SH-SY5Y (cell line): ENCODE results near the gene OR5A1.

Source experiments
- GATA2 ChIP-seq: IDR thresholded peaks from 2 replicates; pipeline ENCODE4 v1.6.1; 2011; ENCODE audit warnings: mild to moderate bottlenecking, low read depth, low read length
- GATA3 ChIP-seq: IDR thresholded peaks from 2 replicates; pipeline ENCODE4 v1.6.1; 2011; ENCODE audit warnings: low read depth, mild to moderate bottlenecking, low read length, moderate library complexity

- TF ChIP-seq GATA2 (no peak), GATA3 (no peak)
Measured at GRCh38 chr11:59473015-59473414, 36.7 kb downstream of the OR5A1 start, which contains the start of gene OR4D10.
